Aorta (tissue), 5 donors: ENCODE data around the gene GPR107. TPM values are rescaled to one million over a fixed set of nuclear protein-coding genes. Genes with fewer than 3 reads are reported as not detected.

Source experiments
- ATAC-seq: fragments of 200-7000 bp; cut with Tn5 transposase; one replicate; pipeline ENCODE4 v1.9.1; 2022; ENCODE audit warnings: moderate library complexity; ENCODE audit not compliant: low FRiP score
- DNase-seq, 2 donors: peaks; one replicate each; pipeline ENCODE4 v3.0.0-alpha.2; 2020
- H3K27ac ChIP-seq, 2 donors: one replicate each; pipeline ENCODE4 v1.5.1; 2013; ENCODE audit warnings: low read length in 2 of 2, mild to moderate bottlenecking in 2 of 2, moderate library complexity in 2 of 2, control low read depth in 1 of 2, inconsistent platforms in 1 of 2, low read depth in 1 of 2
- H3K27me3 ChIP-seq, 2 donors: one replicate each; pipeline ENCODE4 v1.6.1; 2013; ENCODE audit warnings: control low read depth in 1 of 2, low read length in 1 of 2, mild to moderate bottlenecking in 1 of 2, moderate library complexity in 1 of 2; ENCODE audit not compliant: insufficient read depth in 2 of 2, control insufficient read depth in 1 of 2
- H3K36me3 ChIP-seq, 2 donors: one replicate each; pipeline ENCODE4 v1.6.1; 2013; ENCODE audit warnings: control low read depth in 1 of 2, low read length in 1 of 2, mild to moderate bottlenecking in 1 of 2; ENCODE audit not compliant: insufficient read depth in 2 of 2, control insufficient read depth in 1 of 2
- H3K4me1 ChIP-seq, 2 donors: one replicate each; pipeline ENCODE4 v1.6.1; 2013; ENCODE audit warnings: low read length in 2 of 2, control low read depth in 1 of 2, mild to moderate bottlenecking in 1 of 2, moderate library complexity in 1 of 2; ENCODE audit not compliant: insufficient read depth in 2 of 2, control insufficient read depth in 1 of 2
- H3K4me3 ChIP-seq, 2 donors: one replicate each; pipeline ENCODE4 v1.5.1; 2013; ENCODE audit warnings: low read length in 2 of 2, control low read depth in 1 of 2, mild to moderate bottlenecking in 1 of 2
- H3K9me3 ChIP-seq: one replicate; pipeline ENCODE4 v1.6.1; 2013; ENCODE audit warnings: mild to moderate bottlenecking, low read length; ENCODE audit not compliant: control insufficient read depth
- WGBS, 2 donors: extraction: QIAGEN DNeasy Blood & Tissue Kit; methylation state at CpG; one replicate each; pipeline ENCODE4 v1.1.7; 2013; 5-methylcytosine and 5-hydroxymethylcytosine counted together
- intact Hi-C, 2 donors: fragments of 100-400 bp; cut with DNase I; formaldehyde crosslinking; loops; one replicate each; pipeline versions ENCODE4 v1.14.2 to v1.15.0; 2022
- polyA plus RNA-seq, 2 donors: library from polyadenylated mRNA; stranded (reverse); fragments of 200-250 nt; gene quantifications; one replicate each; pipeline ENCODE4 v1.2.3, GENCODE V29; 2013
- total RNA-seq, 2 donors: library from RNA; stranded (reverse); fragmentation: NEBNext Ultra II Directional; extraction: Animal tissue kit (Norgen Biotek cat#: 25700); gene quantifications; one replicate each; pipeline ENCODE4 v1.2.1, GENCODE V29; 2021
- donor health status: healthy with polysubstance abuse.
- donor health status: Bipolar disorder and iron deficiency.
- donor health status: DM: no; HTN: no; CAD: no.
- donor health status: DM: no; HTN: no; CAD: no.
- donor health status: DM: yes; HTN: yes; CAD: no.

The GPR107 gene
- total and polyA plus RNA-seq, 4 donors: 7.4 to 48.2 (median 35.1) TPM

GRCh38 chr9:130023144-130023787 is 30.4 kb upstream of the GPR107 start:
- peaks cover 0 to 2% of the 10 kb centered on the region in 2 donors for H3K4me1 ChIP-seq
- H3K36me3 ChIP-seq: no peaks in the 10 kb centered on the region
- no peaks in the 10 kb centered on the region for H3K27me3 ChIP-seq
- intact Hi-C loops: loop anchor here in 1 of 2 donors (5.0 kb wide), 1 partner anchor 56 kb away; no protein-coding TSS in a partner anchor
- DNase-seq: no peak
- no peak overlapping the region for H3K4me3 ChIP-seq
- peak overlapping the region; percentile 34 to 79 for H3K27ac ChIP-seq
- no peaks in the 10 kb centered on the region for H3K9me3 ChIP-seq
- WGBS, 2 donors: 39 to 41% methylated on average over 7 of the region's 7 CpGs
- peak; percentile 33 for ATAC-seq

DNA sequence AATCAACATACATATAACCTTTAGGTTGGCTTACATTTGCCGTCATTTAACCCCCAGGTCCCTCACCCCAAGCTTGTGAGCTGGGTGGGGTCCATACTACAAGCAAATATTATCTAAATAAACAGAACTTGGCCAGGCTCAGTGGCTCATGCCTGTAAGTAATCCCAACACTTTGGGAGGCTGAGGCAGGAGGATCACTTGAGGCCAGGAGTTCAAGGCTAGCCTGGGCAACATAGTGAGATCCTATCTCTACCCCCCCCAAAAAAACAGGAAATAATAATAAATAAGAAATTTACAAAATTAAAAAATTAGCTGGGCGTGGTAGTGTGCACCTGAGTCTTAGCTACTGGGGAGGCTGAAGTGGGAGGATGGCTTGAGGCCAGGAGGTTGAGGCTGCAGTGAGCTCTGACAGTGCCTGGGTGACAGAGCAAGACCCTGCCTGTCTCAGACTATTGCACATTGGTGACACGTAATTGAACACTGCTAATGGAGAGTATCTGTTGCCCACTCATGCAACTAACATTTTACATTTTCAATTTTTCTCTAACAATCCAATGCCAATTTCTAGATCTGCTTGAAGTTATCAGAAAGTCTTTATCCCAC is 29.6 kb upstream of the GPR107 start:
- WGBS, 2 donors: 93 to 96% methylated on average over 3 of the region's 3 CpGs
- Histone ChIP-seq H3K4me3 (no peak overlapping the region), H3K27me3 (no peaks in the 10 kb centered on the region), H3K9me3 (no peaks in the 10 kb centered on the region), H3K36me3 (no peaks in the 10 kb centered on the region), H3K27ac (peak overlapping the region in 1 of 2 donors; percentile 34), H3K4me1 (peaks cover 0 to 8% of the 10 kb centered on the region in 2 donors)
- ATAC-seq (no peak), DNase-seq (no peak)
- intact Hi-C loops: loop anchor here in 1 of 2 donors (5.0 kb wide), 1 partner anchor 57 kb away; no protein-coding TSS in a partner anchor

DNA sequence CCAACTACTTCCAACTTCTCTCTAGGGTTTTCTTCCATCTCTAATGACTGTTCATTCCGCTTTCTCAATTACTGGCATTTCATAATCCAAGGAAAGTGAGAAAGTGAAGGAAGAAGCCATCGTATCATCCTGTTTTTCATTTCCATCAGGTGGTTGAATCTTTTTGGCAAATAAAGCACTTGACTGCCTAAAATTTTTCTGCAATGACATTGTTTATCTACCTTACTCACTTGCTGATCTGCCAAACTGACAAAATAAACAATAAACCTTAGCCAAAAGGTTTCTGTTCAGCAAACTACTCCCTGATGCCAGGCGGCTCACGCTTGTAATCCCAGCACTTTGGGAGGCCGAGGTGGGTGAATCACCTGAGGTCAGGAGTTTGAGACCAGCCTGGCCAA is 29.1 kb upstream of the GPR107 start:
- ATAC-seq: no peak
- Histone ChIP-seq H3K9me3 (no peaks in the 10 kb centered on the region), H3K27me3 (no peaks in the 10 kb centered on the region), H3K27ac (no peak overlapping the region), H3K4me1 (peaks cover 0 to 8% of the 10 kb centered on the region in 2 donors), H3K4me3 (no peak overlapping the region), H3K36me3 (no peaks in the 10 kb centered on the region)
- whole genome bisulfite sequencing, 2 donors: 61 to 66% methylated on average over 5 of the region's 5 CpGs
- intact Hi-C loops: loop anchor here in 1 of 2 donors (5.0 kb wide), 1 partner anchor 57 kb away; no protein-coding TSS in a partner anchor
- DNase-seq: no peak

DNA sequence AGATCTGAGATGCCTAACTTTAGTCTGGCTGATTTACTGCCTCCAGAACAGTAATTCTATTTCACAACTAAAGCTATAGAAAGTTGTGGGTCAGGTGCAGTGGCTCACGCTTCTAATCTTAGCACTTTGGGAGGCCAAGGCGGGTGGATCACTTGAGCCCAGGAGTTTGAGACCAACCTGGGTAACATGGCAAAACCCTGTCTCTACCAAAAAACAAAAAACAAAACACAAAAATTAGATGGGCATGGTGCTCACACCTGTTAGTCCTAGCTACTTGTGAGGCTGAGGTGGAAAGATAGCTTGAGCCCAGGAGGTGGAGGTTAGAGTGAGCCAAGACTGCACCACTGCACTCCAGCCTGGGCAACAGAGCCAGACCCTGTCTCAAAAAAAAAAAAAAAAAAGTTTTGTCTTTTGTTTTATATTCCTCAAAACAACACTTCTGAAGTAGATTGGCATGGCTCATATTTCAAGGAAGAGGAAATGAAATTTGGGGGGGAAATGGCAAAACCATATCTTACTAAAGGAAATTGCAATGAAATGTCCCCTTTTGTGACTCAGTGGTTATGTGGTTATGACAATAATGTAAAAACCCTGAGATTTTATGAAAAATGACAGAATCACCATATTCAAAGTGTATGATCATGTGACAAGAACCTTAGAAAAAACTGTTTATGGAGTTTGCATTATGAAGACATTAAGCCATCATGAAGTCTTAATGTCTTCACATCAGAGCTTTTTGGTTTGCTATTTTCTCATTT is 26.9 kb upstream of the GPR107 start:
- ATAC-seq (no peak), DNase-seq (no peak)
- H3K4me1 ChIP-seq: peaks cover 0 to 10% of the 10 kb centered on the region in 2 donors
- H3K36me3 ChIP-seq: no peaks in the 10 kb centered on the region
- intact Hi-C loops: no loop called here
- 93 to 95% methylated on average over 2 of the region's 2 CpGs for WGBS, 2 donors
- no peak overlapping the region for H3K27ac ChIP-seq
- no peaks in the 10 kb centered on the region for H3K27me3 ChIP-seq
- H3K9me3 ChIP-seq: no peaks in the 10 kb centered on the region
- H3K4me3 ChIP-seq: no peak overlapping the region

DNA sequence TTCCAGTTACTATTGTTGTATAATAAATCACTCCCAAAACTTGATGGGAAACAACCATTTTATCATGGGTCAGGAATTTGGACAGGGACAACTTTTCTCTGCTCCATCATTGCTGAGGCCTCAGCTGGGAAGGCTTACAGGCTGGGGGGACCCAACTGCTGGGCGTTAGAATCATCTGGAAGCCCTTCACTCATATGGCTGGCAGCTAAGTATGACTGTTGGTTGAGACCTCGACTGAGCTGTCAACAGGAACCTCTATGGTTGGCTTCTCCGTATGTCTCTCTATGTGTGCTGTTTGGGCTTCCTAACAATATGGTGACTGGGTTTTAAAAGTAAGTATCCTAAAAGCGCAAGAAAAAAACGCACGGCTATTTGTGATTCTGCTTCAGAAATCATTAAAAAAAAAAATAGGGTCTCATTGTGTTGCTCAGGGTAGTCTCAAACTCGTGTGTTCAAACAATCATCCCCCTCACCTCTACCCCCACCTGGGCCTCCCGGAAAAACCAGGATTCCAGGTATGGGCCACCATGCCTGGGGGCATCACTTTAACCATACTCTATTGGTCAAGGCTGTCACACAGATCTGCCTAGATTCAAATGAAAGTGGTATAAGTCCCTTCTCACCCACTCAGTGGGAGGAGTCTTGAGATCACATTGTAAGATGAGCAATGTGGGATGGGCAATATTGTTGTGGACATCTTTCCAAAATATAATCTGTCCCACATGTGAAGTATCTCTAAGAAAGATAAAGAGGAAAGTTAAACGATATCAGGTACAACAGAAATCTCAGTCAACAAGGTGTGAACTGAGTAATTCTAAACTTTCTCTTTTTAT is 26.0 kb upstream of the GPR107 start:
- intact Hi-C loops: no loop called here
- Histone ChIP-seq H3K27me3 (no peaks in the 10 kb centered on the region), H3K36me3 (no peaks in the 10 kb centered on the region), H3K9me3 (no peaks in the 10 kb centered on the region), H3K4me1 (peaks cover 0 to 10% of the 10 kb centered on the region in 2 donors), H3K4me3 (no peak overlapping the region), H3K27ac (no peak overlapping the region)
- no peak for DNase-seq
- ATAC-seq: no peak
- 90 to 92% methylated on average over 9 of the region's 9 CpGs for WGBS, 2 donors

- intact Hi-C loops: no loop called here
- peaks cover 0 to 10% of the 10 kb centered on the region in 2 donors for H3K4me1 ChIP-seq
- no peaks in the 10 kb centered on the region for H3K27me3 ChIP-seq
- WGBS, 2 donors: 5 to 6% methylated on average over 6 of the region's 6 CpGs
- H3K4me3 ChIP-seq: no peak overlapping the region
- peak overlapping the region in 1 of 2 donors; percentile 43 for H3K27ac ChIP-seq
- H3K9me3 ChIP-seq: no peaks in the 10 kb centered on the region
- ATAC-seq (no peak), DNase-seq (no peak)
- H3K36me3 ChIP-seq: no peaks in the 10 kb centered on the region
These were observed 25.0 kb upstream of the GPR107 start for GRCh38 chr9:130028493-130029222.

GRCh38 chr9:130029223-130029973 is 24.3 kb upstream of the GPR107 start:
- intact Hi-C loops: no loop called here
- WGBS, 2 donors: 73 to 74% methylated on average over 10 of the region's 10 CpGs
- DNase-seq (no peak), ATAC-seq (no peak)
- Histone ChIP-seq H3K36me3 (no peaks in the 10 kb centered on the region), H3K27ac (no peak overlapping the region), H3K4me1 (peaks cover 0 to 10% of the 10 kb centered on the region in 2 donors), H3K4me3 (no peak overlapping the region), H3K9me3 (no peaks in the 10 kb centered on the region), H3K27me3 (no peaks in the 10 kb centered on the region)
